GM18508 (cell line): ENCODE data around the gene GLRA1.
"Not testable (repeated sequence)": the region's sequence is repeated elsewhere in the genome, so short reads cannot be mapped to it uniquely, and the experiment has no call there.

Experiments used
- ATAC-seq: cut with Tn5 transposase; IDR thresholded peaks from one replicate; pipeline ENCODE4 v1.9.1; 2021; ENCODE audit warnings: moderate number of reproducible peaks; ENCODE audit not compliant: insufficient read depth, unreplicated experiment

The GLRA1 gene

DNA sequence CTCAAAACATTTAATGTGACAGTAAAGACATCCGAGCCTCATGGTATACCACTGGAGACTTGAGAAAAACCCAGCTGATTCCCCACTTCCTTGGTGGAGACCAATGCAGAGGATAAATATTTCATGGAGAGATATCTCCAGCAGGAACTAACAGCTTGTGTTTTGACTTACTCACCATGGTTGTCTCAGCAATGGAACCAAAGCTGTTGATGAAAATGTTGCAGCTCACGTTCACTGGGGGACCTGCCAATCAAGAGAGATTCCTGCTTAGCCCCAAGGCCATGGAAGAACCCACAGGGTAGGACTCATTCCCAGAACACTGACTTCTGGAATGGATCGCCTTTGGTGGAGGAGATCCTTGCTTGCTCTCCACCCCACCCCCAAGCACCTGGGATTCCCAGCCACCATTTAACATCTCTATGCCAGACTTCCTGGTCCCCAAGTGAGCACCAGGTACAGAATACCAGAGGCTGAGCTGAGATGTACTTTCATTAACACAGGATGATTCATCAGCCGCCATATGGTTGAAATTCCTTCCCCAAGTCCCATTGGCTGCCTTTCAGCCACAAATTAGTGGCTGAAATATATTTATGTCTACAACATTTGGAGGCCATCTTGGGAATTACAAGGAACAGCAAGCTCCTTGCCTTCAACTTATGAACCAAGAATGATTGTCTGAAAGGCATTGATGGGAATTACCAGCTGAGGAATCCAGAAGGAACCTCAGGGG, 37.9 kb downstream of the GLRA1 start:
- no peak for ATAC-seq

GRCh38 chr5:151885138-151885908, 39.3 kb downstream of the GLRA1 start:
- no peak for ATAC-seq

- no peak for ATAC-seq
These were observed 42.9 kb downstream of the GLRA1 start for GRCh38 chr5:151881621-151882225.

GRCh38 chr5:151880324-151880723, 44.3 kb downstream of the GLRA1 start:
- no peak for ATAC-seq

DNA sequence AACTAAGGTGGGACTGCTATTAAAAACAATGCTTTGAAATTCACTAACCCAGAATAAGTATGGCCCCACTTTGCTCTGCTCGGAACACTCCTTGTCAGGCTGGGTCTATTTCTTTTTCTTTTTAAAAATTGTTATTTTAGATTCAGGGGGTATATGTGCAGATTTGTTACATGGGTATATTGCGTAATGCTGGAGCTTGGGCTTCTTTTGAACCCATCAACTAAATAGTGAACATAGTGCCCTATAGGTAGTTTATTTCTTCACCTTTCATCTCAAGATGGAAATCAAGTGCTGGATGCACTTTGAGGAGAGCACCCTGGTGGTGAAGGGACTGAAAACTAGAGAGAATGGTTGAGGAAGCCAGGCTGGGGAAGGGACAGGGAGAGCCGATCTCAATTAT, 51.0 kb downstream of the GLRA1 start:
- no peak for ATAC-seq

- no peak for ATAC-seq
These were observed 52.0 kb downstream of the GLRA1 start for GRCh38 chr5:151872701-151873100.

DNA sequence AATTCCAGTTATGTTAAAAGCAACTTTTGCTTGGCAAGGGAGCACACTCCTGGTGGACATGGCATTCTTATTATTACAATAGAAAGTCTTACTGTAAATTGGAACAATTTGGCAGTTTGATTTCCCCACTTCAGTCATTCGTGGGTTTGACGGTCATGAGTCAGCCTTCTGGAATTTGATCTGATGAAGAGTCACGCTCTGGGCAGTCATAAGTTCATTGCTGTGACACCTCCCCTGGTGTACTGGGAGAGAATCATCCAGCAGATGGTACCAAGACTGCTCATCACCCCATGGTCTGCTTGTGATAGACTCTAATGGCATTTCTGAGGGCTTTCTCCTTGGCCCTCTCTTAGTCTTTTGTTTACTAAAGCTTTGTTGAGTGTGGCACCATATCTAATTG, 53.8 kb downstream of the GLRA1 start:
- no peak for ATAC-seq

DNA sequence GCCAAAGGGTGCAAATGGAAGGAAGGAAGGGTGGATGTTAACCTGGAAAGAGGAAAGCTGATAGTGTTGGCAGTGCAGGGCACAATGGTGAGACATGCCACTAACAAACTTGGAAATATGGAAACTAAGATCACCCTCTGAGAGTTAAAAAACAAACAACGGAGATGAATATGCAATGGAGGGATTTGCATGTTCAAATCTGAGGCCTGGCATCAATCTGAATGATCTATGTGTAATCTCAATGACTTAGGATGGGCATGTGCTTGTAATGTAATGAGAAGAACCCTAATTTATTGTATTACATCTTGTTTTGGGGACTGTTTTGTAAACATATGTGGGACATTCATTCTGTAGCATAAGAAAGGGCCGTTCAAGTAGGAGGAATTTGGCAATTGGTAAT, 54.4 kb downstream of the GLRA1 start:
- ATAC-seq: no peak

DNA sequence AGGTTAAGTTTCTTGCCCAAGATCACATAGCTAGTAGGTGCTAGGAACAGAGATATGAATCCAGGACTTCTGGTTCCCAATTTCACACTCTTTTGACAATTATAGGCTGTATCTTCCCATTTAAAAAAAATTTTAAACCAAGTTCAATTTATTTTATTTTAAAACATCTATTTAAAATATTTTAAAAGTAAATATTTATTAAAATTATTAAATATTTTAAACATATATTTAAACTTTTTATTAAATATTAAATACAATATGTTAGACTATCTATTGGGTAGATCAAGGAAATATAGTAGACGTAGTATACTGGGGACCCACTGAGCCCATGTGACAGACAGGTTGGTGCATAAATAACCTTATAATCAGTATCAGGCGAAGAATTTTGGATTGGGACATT, 54.8 kb downstream of the GLRA1 start:
- ATAC-seq: no peak

- ATAC-seq: peak; percentile 58
These were observed 56.2 kb downstream of the GLRA1 start for GRCh38 chr5:151868451-151868850.

- ATAC-seq: no peak
These were observed 60.4 kb downstream of the GLRA1 start for GRCh38 chr5:151864061-151864748.

DNA sequence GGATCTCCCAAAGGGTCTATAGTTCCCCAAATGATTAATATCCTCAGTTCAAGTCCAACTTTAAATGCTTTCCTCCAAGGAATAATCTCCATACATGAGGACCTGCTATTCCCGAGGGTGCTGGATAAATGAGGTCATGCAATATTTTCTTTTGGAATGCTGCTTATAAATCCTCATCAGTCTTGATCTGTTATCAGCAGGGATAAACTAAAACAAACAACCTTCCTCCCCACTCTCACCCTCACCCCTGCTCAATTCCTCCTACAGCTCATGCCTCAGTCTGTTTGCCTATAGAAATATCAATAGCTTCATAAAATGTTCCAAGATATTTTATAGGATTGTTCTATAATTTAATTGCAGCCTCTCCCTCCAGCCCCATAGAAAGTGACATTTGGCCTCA, 61.1 kb downstream of the GLRA1 start:
- no peak for ATAC-seq

DNA sequence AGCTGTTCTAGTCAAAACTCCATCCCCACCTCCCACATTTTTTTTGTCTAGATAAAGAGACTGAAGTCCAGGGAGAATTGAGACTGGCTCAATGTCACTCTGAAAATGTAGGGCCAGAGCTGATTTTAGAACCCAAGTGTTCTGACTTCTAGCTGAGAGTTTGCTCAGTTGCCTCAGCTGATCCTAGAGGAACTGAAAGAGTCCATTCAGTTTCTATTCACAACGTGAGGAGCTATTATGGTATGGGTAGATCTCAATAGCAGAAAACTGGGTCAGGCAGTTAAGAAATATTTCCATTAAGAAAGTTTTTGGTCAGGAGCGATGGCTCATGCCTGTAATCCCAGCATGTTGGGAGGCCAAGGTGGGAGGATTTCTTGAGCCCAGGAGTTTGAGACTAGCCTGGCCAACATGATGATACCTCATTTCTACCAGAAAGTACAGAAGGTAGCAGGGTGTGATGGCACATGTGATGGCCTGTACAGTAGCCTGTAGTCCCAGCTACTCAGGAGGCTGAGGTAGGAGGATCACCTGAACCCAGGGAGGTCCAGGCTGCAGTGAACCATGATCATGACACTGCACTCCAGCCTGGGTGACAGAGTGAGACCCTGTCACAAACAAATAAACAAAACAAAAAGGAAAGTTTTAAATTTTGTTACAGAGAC, 61.7 kb downstream of the GLRA1 start:
- ATAC-seq: no peak

GRCh38 chr5:151860867-151861266, 63.8 kb downstream of the GLRA1 start:
- not testable (repeated sequence) for ATAC-seq

DNA sequence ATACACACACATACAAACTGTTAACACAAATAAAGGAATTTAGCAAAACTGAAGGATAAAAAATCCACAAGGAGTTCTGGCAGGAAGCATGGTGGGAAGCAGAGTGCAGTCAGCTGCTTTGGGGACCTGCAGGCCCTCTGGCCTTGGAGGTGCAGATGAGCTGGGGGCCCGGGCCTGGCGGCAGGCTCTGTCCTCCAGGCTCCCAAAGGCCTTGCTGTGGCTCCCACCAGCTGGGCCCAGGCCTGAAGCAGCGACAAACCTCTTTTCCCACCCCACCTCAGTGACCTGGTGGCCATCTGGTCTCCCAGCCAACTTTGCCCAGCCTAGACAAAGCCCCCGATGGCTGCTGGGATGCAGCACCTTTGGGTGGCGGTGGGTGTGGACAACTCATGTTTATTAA, 67.8 kb downstream of the GLRA1 start:
- no peak for ATAC-seq

DNA sequence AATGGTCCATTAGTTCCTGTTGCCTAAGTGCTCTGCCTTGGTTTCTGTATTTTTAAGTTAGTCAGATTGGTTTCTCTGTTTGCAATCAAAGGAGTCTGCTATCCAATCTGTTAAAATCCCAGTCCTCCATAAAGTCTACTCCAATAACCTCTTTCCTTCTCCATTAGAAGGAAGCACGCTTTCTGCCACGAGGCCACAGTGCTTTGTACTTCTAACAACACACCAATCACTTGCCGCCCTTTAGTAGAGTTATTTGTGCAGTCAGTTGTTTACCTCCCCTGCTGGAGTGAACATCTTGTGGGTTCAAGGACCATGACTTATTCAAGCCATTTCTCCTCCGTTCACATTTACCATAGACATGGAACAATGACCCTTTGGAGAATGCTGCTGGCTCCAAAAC, 69.0 kb downstream of the GLRA1 start:
- ATAC-seq: no peak

- ATAC-seq: no peak
These were observed 76.8 kb downstream of the GLRA1 start for GRCh38 chr5:151847871-151848270.

DNA sequence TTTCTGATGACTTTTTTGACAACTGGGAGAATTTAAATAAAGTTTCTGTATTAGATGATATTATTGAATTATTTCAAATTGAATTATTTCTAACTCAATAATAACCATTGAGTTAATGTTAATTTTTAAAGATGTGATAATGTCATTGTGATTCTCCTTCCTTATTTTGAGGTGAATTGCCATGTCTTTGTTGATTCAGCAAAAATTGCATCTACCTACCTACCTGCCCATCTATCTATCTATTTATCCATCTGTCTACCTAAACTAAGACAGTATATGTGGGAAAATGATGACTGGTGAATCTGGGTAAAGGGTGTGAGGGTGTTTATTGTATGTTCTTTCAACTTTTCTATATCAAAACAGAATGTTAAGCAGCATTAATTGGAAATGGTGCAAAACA, 77.9 kb downstream of the GLRA1 start:
- ATAC-seq: no peak

- ATAC-seq: not testable (repeated sequence)
These were observed 91.8 kb downstream of the GLRA1 start for GRCh38 chr5:151832843-151833242.

- no peak for ATAC-seq
These were observed 95.3 kb downstream of the GLRA1 start for GRCh38 chr5:151829370-151829769.
